Measurements from ENCODE around the gene FFAR4. TPM values are rescaled to one million over a fixed set of nuclear protein-coding genes. Genes with fewer than 3 reads are reported as not detected.

Gene FFAR4
- total RNA-seq, 1 donor from 2014 or later = not detected

DNA sequence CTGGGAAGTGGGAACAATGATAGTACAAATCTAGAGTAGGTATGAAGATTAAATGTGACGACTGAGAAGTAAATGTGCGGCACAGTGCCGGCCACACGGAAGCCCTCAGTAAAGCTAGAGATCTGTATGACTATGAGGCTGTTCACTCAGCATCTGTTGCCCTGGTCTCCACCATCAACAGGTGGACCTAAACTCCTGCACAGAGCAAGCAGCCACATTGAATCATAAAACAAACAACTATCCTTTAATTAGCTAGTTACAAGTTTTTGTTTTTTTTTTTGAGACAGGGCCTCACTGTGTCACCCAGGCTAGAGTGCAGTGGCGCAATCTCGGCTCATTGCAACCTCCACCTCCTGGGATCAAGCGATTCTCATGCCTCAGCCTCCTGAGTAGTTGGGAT is 18.0 kb downstream of the FFAR4 start:
- peaks cover 2% of the 10 kb centered on the region for H3K27me3 ChIP-seq (ENCODE audit: control insufficient read depth, insufficient read depth, low read length)
- DNase-seq (ENCODE audit: low read depth) = no peak
- no peak overlapping the region for H3K4me3 ChIP-seq (ENCODE audit: low read depth, low read length)
- no peaks in the 10 kb centered on the region for H3K36me3 ChIP-seq (ENCODE audit: control insufficient read depth, insufficient read depth, low read length)
- TF ChIP-seq, protein P1, sequence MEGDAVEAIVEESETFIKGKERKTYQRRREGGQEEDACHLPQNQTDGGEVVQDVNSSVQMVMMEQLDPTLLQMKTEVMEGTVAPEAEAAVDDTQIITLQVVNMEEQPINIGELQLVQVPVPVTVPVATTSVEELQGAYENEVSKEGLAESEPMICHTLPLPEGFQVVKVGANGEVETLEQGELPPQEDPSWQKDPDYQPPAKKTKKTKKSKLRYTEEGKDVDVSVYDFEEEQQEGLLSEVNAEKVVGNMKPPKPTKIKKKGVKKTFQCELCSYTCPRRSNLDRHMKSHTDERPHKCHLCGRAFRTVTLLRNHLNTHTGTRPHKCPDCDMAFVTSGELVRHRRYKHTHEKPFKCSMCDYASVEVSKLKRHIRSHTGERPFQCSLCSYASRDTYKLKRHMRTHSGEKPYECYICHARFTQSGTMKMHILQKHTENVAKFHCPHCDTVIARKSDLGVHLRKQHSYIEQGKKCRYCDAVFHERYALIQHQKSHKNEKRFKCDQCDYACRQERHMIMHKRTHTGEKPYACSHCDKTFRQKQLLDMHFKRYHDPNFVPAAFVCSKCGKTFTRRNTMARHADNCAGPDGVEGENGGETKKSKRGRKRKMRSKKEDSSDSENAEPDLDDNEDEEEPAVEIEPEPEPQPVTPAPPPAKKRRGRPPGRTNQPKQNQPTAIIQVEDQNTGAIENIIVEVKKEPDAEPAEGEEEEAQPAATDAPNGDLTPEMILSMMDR (IDR thresholded peaks at IDR 0.05; ENCODE audit: insufficient read depth, low read length, severe bottlenecking) = no peak
- no peak for FAIRE-seq

DNA sequence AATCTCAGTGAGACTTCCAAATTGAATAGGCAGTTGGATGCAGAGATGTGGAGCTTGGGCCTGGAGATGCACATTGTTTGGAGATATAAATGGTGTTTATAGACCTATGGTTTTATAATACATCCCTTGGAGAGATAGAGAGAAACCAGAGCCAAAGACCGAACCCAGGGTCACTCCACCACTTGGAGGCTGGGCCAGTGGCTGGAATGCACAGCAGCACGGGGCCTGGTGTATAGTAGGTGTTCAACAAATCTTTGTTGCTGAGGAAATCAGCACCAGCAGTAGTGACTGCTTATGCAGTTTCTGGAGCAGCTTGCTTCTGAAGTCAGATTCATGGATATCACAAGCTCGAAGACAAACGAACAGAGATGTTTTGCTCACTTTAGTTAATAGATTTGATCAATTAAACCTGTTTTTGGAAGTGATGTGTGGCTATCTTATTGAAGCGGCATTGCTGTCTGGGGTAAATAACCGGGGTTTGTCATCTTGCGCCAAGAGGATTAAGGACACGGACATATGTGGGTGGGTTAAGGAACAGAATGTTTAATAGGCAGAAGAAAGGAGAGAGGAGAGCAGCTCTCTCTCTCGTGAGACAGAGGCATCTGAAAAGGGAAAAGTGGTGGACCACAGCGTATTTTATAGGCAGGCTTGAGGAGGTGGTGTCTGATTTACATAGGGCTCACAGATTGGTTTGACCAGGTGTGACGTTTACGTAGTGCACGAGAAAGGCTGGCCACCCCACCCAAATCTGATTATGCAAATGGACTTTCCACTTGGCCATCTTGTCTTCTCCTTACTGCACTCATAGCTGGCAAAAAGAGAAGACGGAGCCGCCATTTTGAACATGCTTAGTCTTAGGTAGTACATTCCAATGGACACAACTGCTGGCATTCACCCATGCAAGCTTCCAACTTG is 23.4 kb downstream of the FFAR4 start:
- DNase-seq (ENCODE audit: low read depth) = no peak
- no peaks in the 10 kb centered on the region for H3K36me3 ChIP-seq (ENCODE audit: control insufficient read depth, insufficient read depth, low read length)

DNA sequence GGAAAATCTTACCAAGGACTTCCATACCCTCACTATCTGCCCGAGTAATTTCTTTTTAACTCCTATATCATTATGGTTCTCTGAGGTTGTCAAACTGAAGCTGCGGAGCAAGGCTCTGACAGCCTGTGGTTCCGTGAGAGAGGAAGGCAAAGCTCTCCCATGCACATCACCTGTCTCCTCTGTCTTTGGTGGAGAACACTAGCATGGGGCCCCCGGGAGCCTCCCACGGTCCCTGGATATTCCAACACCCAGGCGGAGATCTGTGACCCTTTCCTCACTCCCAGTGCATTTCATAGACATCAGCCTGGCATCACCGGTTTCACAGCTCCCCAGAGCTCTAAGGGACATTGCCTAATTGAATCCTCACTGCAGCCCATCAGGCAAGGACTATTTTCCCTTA is 24.2 kb downstream of the FFAR4 start:
- H3K27me3 ChIP-seq (ENCODE audit: control insufficient read depth, insufficient read depth, low read length) = peaks cover 3% of the 10 kb centered on the region
- H3K36me3 ChIP-seq (ENCODE audit: control insufficient read depth, insufficient read depth, low read length) = no peaks in the 10 kb centered on the region
- FAIRE-seq (no peak), DNase-seq (ENCODE audit: low read depth) (no peak)
- H3K4me3 ChIP-seq (ENCODE audit: low read depth, low read length) = no peak overlapping the region
- TF ChIP-seq, protein P1 (IDR thresholded peaks at IDR 0.05; ENCODE audit: insufficient read depth, low read length, severe bottlenecking) = no peak

More for the DNA sequence above, 23.4 kb downstream of the FFAR4 start:
- Histone ChIP-seq H3K4me3 (ENCODE audit: low read depth, low read length) (no peak overlapping the region), H3K27me3 (ENCODE audit: control insufficient read depth, insufficient read depth, low read length) (peaks cover 3% of the 10 kb centered on the region)
- no peak for FAIRE-seq
- TF ChIP-seq, protein P1 (IDR thresholded peaks at IDR 0.05; ENCODE audit: insufficient read depth, low read length, severe bottlenecking) = no peak

DNA sequence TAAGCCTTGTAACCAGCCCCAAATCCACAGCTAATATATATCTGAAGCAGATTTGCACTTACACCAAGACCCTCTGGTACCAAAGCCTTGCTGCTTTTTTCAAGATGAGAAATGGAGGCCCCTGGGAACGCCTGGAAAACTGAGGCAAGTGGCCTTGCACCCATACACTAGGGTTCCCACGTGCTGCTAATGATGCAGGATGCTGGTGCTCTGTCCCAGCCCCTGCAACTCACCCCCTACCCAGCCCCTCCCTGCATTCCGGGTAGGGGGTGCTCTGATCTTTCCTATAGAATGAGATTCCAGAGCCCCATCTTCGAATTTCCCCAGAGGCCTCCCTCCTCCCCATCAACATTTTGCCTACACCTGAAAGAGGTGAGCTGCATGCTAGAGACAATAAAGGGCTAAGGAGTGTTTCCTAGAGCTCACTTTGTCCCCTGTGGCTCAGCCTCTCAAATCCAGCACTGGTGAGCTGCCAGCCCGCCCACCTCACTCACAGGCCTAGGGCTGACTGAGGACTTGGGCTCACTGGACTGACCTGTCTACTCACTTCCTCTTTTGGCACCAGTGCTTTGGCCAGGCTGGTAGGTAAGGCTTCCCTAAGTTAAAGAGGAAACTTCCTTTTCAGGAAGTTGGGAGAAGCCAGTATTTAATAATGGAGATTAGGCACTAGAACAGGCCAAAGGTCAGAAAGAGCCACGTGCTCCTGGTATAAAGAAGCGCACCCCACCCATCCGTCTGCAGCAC is 24.8 kb downstream of the FFAR4 start:
- Histone ChIP-seq H3K4me3 (ENCODE audit: low read depth, low read length) (no peak overlapping the region), H3K36me3 (ENCODE audit: control insufficient read depth, insufficient read depth, low read length) (no peaks in the 10 kb centered on the region), H3K27me3 (ENCODE audit: control insufficient read depth, insufficient read depth, low read length) (peaks cover 3% of the 10 kb centered on the region)
- DNase-seq (ENCODE audit: low read depth) (peak; percentile 8), FAIRE-seq (no peak)
- TF ChIP-seq, protein P1 (IDR thresholded peaks at IDR 0.05; ENCODE audit: insufficient read depth, low read length, severe bottlenecking) = no peak

DNA sequence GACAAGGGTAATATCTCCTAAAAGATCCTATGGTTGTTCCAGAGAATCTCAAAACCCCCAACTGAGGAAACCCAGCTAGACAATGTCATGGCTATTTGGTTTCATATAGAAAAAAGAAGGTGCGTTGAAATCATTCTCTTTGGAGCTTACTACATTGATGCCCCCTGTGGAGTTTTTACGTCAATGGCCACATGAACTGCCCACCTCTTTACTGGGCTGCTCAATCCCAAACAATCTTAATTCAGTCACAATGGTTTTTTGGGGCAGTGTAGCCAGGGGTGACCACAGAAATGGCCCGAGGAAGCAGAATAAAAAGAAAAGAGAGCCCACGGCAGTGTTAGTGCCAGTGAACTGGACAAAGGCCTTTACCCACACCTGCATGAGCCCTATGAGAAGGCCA is 26.8 kb downstream of the FFAR4 start:
- DNase-seq (ENCODE audit: low read depth) = no peak
- Histone ChIP-seq H3K4me3 (ENCODE audit: low read depth, low read length) (no peak overlapping the region), H3K27me3 (ENCODE audit: control insufficient read depth, insufficient read depth, low read length) (peaks cover 1% of the 10 kb centered on the region), H3K36me3 (ENCODE audit: control insufficient read depth, insufficient read depth, low read length) (no peaks in the 10 kb centered on the region)
- TF ChIP-seq, protein P1 (IDR thresholded peaks at IDR 0.05; ENCODE audit: insufficient read depth, low read length, severe bottlenecking) = no peak
- FAIRE-seq = no peak

Data from bronchial epithelial cell (primary cell).